Mucosa of gallbladder (tissue), 1 donor: ENCODE data around the gene TAF5L. TPM values are rescaled to one million over a fixed set of nuclear protein-coding genes. Genes with fewer than 3 reads are reported as not detected.
"Not testable (repeated sequence)": the region's sequence is repeated elsewhere in the genome, so short reads cannot be mapped to it uniquely, and the experiment has no call there.

ENCODE experiments used
- DNase-seq: peaks from one replicate; pipeline ENCODE4 v3.0.0-alpha.2; 2020; ENCODE audit warnings: low spot score
- total RNA-seq: library from RNA; stranded (reverse); gene quantifications from one replicate; pipeline ENCODE4 v1.2.1, GENCODE V29; 2021
- donor health status: DM: no; HTN: no; CAD: no.

The TAF5L gene
- total RNA-seq, 1 donor from 2014 or later, result 21.5 TPM

GRCh38 chr1:229603371-229604005, 22.4 kb downstream of the TAF5L start:
- DNase-seq, result no peak

- DNase-seq, result no peak
Observed at GRCh38 chr1:229600229-229600628, 25.7 kb downstream of the TAF5L start.

- DNase-seq, result no peak
Observed at GRCh38 chr1:229599218-229599954, 26.5 kb downstream of the TAF5L start.

- DNase-seq, result no peak
Observed at GRCh38 chr1:229597877-229598276, 28.0 kb downstream of the TAF5L start.

GRCh38 chr1:229596925-229597699, 28.8 kb downstream of the TAF5L start:
- DNase-seq, result peak; percentile 53

GRCh38 chr1:229595876-229596275, 30.0 kb downstream of the TAF5L start:
- not testable (repeated sequence) for DNase-seq

GRCh38 chr1:229594227-229595008, 31.5 kb downstream of the TAF5L start:
- no peak for DNase-seq

GRCh38 chr1:229593800-229594199, 32.1 kb downstream of the TAF5L start:
- DNase-seq, result no peak

- DNase-seq, result no peak
Observed at GRCh38 chr1:229590119-229590518, 35.8 kb downstream of the TAF5L start.

GRCh38 chr1:229585338-229585737, 40.6 kb downstream of the TAF5L start:
- no peak for DNase-seq

- DNase-seq, result no peak
Observed at GRCh38 chr1:229582715-229583114, 43.2 kb downstream of the TAF5L start.

GRCh38 chr1:229582011-229582694, 43.8 kb downstream of the TAF5L start:
- peak; percentile 53 for DNase-seq

GRCh38 chr1:229581485-229581884, 44.4 kb downstream of the TAF5L start:
- no peak for DNase-seq

- DNase-seq, result peak; percentile 48
Observed at GRCh38 chr1:229579059-229579673, 46.8 kb downstream of the TAF5L start.

- no peak for DNase-seq
Observed at GRCh38 chr1:229578168-229579058, 47.5 kb downstream of the TAF5L start.

- no peak for DNase-seq
Observed at GRCh38 chr1:229574679-229575442, 51.1 kb downstream of the TAF5L start.

- DNase-seq, result no peak
Observed at GRCh38 chr1:229572286-229572685, 53.6 kb downstream of the TAF5L start.

- DNase-seq, result peak; percentile 18
Observed at GRCh38 chr1:229570891-229571516, 54.9 kb downstream of the TAF5L start.
